B cell (primary cell): ENCODE measurements around the gene CUL5. TPM values are rescaled to one million over a fixed set of nuclear protein-coding genes. Genes with fewer than 3 reads are reported as not detected.

ENCODE experiments used
- ATAC-seq: fragments of 200-7000 bp; cut with Tn5 transposase; one replicate; pipeline ENCODE4 v1.10.0; 2021; ENCODE audit warnings: low read depth, mild to moderate bottlenecking, moderate number of reproducible peaks, moderate library complexity
- CTCF ChIA-PET: fragments of 350-600 bp; sonication (Branson Sonifier 250); formaldehyde crosslinking; loops from one replicate; lab custom pipeline; 2021; ENCODE audit warnings: antibody characterized with exemption, inconsistent platforms; lab: Charles Lee
- POLR2A ChIA-PET: fragments of 350-600 bp; sonication (Branson Sonifier 250); formaldehyde crosslinking; loops from one replicate; lab custom pipeline; 2021; ENCODE audit warnings: antibody characterized with exemption; lab: Charles Lee
- DNase-seq: peaks from one replicate; pipeline ENCODE4 v3.0.0; 2013
- H2AFZ ChIP-seq: 2 replicates; pipeline ENCODE4 v1.6.1; 2012; ENCODE audit warnings: mild to moderate bottlenecking, low read depth, low read length; ENCODE audit not compliant: insufficient read depth, poor library complexity, severe bottlenecking
- H3K27ac ChIP-seq, 2 donors: 1 replicate in 1 of 2; 2 replicates in 1 of 2; pipeline ENCODE4 v1.5.1; 2012 to 2013; ENCODE audit warnings: low read length in 2 of 2, mild to moderate bottlenecking in 2 of 2, moderate library complexity in 1 of 2
- H3K27me3 ChIP-seq, 4 experiments: fragments of 200-600 bp in 1 of 4; sonication (generic) in 1 of 4; replicated peaks in 1 of 4; 1 replicate in 2 of 4; 2 replicates in 2 of 4; pipeline versions ENCODE4 v1.6.1 to v1.7.0; 2013 to 2016; ENCODE audit warnings: low read length in 3 of 4, mild to moderate bottlenecking in 2 of 4, mixed read lengths in 1 of 4, moderate library complexity in 1 of 4; ENCODE audit not compliant: insufficient read depth in 4 of 4, control insufficient read depth in 3 of 4; ENCODE audit errors: control extremely low read depth in 1 of 4
- H3K36me3 ChIP-seq, 2 experiments: replicated peaks in 1 of 2; 1 replicate in 1 of 2; 2 replicates in 1 of 2; pipeline versions ENCODE4 v1.6.1 to v1.7.1; 2013; ENCODE audit warnings: low read length in 1 of 2; ENCODE audit not compliant: insufficient read depth in 2 of 2, control insufficient read depth in 1 of 2; ENCODE audit errors: control extremely low read depth in 1 of 2, extremely low read depth in 1 of 2
- H3K4me1 ChIP-seq, 2 donors: fragments of 200-600 bp in 1 of 2; sonication (generic) in 1 of 2; 1 replicate in 1 of 2; 2 replicates in 1 of 2; pipeline versions ENCODE4 v1.5.1 to v1.6.1; 2013 to 2017; ENCODE audit warnings: low read length in 2 of 2; ENCODE audit not compliant: control insufficient read depth in 2 of 2, insufficient read depth in 2 of 2
- H3K4me2 ChIP-seq: replicated peaks from 2 replicates; pipeline ENCODE3; 2012; ENCODE audit warnings: mild to moderate bottlenecking, low read depth, low read length; ENCODE audit not compliant: poor library complexity, severe bottlenecking
- H3K4me3 ChIP-seq, 5 experiments: fragments of 200-600 bp in 1 of 5; sonication (generic) in 1 of 5; 1 replicate in 3 of 5; 2 replicates in 2 of 5; pipeline versions ENCODE4 v1.5.1 to v1.7.0; 2011 to 2016; ENCODE audit warnings: low read length in 4 of 5, mild to moderate bottlenecking in 4 of 5, low read depth in 2 of 5, control low read depth in 1 of 5, moderate library complexity in 1 of 5; ENCODE audit not compliant: insufficient read depth in 1 of 5; ENCODE audit errors: control extremely low read depth in 1 of 5, extremely low read depth in 1 of 5
- H3K79me2 ChIP-seq: fragments of 200-600 bp; sonication (generic); one replicate; pipeline ENCODE4 v1.6.0; 2016; ENCODE audit warnings: low read length; ENCODE audit not compliant: control insufficient read depth, insufficient read depth
- H3K9ac ChIP-seq: fragments of 200-600 bp; sonication (generic); 2 replicates; pipeline ENCODE4 v1.6.1; 2017; ENCODE audit warnings: mild to moderate bottlenecking, low read length, moderate library complexity
- H3K9me3 ChIP-seq, 3 donors: one replicate each; pipeline versions ENCODE4 v1.6.1 to v1.7.1; 2013; ENCODE audit warnings: low read length in 2 of 3; ENCODE audit not compliant: control insufficient read depth in 2 of 3, insufficient read depth in 1 of 3; ENCODE audit errors: control extremely low read depth in 1 of 3
- H4K20me1 ChIP-seq: 2 replicates; pipeline ENCODE4 v1.6.0; 2012; ENCODE audit warnings: mild to moderate bottlenecking, low read length; ENCODE audit not compliant: insufficient read depth, control insufficient read depth, poor library complexity, severe bottlenecking
- H3K27ac Mint-ChIP-seq: one replicate; pipeline ENCODE4 v1.8.0; 2021; ENCODE audit warnings: mixed read lengths
- H3K27me3 Mint-ChIP-seq: one replicate; pipeline ENCODE4 v1.8.0; 2021; ENCODE audit warnings: mixed read lengths
- H3K4me1 Mint-ChIP-seq: one replicate; pipeline ENCODE4 v1.8.0; 2021; ENCODE audit warnings: mixed read lengths
- H3K4me3 Mint-ChIP-seq: one replicate; pipeline ENCODE4 v1.8.0; 2021; ENCODE audit warnings: mixed read lengths
- H3K9me3 Mint-ChIP-seq: one replicate; pipeline ENCODE4 v1.8.0; 2022; ENCODE audit warnings: mixed read lengths; ENCODE audit not compliant: insufficient read depth
- EZH2 ChIP-seq: IDR thresholded peaks from 2 replicates; pipeline ENCODE4 v1.6.1; 2012; ENCODE audit warnings: borderline replicate concordance, low read depth, mild to moderate bottlenecking, moderate library complexity, low read length; ENCODE audit not compliant: insufficient read depth, poor library complexity, severe bottlenecking
- WGBS: methylation state at CpG from one replicate; pipeline ENCODE4 v1.1.5; 2013; ENCODE audit warnings: missing lambda C conversion rate; ENCODE audit not compliant: insufficient coverage; 5-methylcytosine and 5-hydroxymethylcytosine counted together
- intact Hi-C: fragments of 100-400 bp; cut with micrococcal nuclease; formaldehyde crosslinking; loops from one replicate; pipeline ENCODE4 v1.10.0; 2022
- polyA plus RNA-seq: library from polyadenylated mRNA; depleted of rRNA; stranded (reverse); fragments of >200 nt; gene quantifications from 2 replicates; pipeline ENCODE4 v1.2.3, GENCODE V29; 2012
- total RNA-seq, 2 donors: library from RNA; stranded (reverse); fragments of 120-200 nt in 1 of 2; gene quantifications; 1 replicate in 1 of 2; 2 replicates in 1 of 2; pipeline versions ENCODE4 v1.2.3 to v1.2.4, GENCODE V29; 2013 to 2022
- TF ChIP-seq, protein P1 (sequence below): fragments of 200-600 bp; IDR thresholded peaks from one replicate; pipeline ENCODE4 v1.8.0; 2022; ENCODE audit warnings: antibody characterized with exemption, mild to moderate bottlenecking

The CUL5 gene
- total and polyA plus RNA-seq, 2 donors (not counting 1 experiment from before 2014, with no cell fraction given): 29.4 to 44.1 TPM

GRCh38 chr11:107969219-107969618 lies 39.5 kb upstream of the CUL5 start:
- ATAC-seq: no peak
- Histone ChIP-seq H2AFZ (no peak overlapping the region), H3K9me3 (no peaks in the 10 kb centered on the region), H3K4me1 (no peaks in the 10 kb centered on the region), H3K9ac (no peak overlapping the region), H3K79me2 (no peaks in the 10 kb centered on the region), H4K20me1 (no peaks in the 10 kb centered on the region), H3K27ac (no peak overlapping the region), H3K4me3 (no peak overlapping the region), H3K27me3 (no peaks in the 10 kb centered on the region), H3K36me3 (no peaks in the 10 kb centered on the region), H3K4me2 (no peak overlapping the region)
- H3K9me3 Mint-ChIP-seq: no peaks in the 10 kb centered on the region
- no peak overlapping the region for H3K4me3 Mint-ChIP-seq
- H3K4me1 Mint-ChIP-seq: no peaks in the 10 kb centered on the region
- intact Hi-C loops: no loop called here
- no peaks in the 10 kb centered on the region for H3K27me3 Mint-ChIP-seq
- no peak overlapping the region for H3K27ac Mint-ChIP-seq
- no peak for TF ChIP-seq EZH2
- TF ChIP-seq, protein P1, sequence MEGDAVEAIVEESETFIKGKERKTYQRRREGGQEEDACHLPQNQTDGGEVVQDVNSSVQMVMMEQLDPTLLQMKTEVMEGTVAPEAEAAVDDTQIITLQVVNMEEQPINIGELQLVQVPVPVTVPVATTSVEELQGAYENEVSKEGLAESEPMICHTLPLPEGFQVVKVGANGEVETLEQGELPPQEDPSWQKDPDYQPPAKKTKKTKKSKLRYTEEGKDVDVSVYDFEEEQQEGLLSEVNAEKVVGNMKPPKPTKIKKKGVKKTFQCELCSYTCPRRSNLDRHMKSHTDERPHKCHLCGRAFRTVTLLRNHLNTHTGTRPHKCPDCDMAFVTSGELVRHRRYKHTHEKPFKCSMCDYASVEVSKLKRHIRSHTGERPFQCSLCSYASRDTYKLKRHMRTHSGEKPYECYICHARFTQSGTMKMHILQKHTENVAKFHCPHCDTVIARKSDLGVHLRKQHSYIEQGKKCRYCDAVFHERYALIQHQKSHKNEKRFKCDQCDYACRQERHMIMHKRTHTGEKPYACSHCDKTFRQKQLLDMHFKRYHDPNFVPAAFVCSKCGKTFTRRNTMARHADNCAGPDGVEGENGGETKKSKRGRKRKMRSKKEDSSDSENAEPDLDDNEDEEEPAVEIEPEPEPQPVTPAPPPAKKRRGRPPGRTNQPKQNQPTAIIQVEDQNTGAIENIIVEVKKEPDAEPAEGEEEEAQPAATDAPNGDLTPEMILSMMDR: no peak
- POLR2A ChIA-PET: no interaction called here
- DNase-seq: no peak
- CTCF ChIA-PET: no interaction called here

- POLR2A ChIA-PET: no interaction called here
- no peak overlapping the region for H2AFZ ChIP-seq
- no peaks in the 10 kb centered on the region for H3K36me3 ChIP-seq
- WGBS: 93% methylated on average over 4 of the region's 5 CpGs
- Mint-ChIP-seq H3K4me3 (no peak overlapping the region), H3K9me3 (no peaks in the 10 kb centered on the region), H3K4me1 (no peaks in the 10 kb centered on the region), H3K27ac (no peak overlapping the region), H3K27me3 (no peaks in the 10 kb centered on the region)
- no peaks in the 10 kb centered on the region for H3K9me3 ChIP-seq
- no peaks in the 10 kb centered on the region for H3K79me2 ChIP-seq
- no peaks in the 10 kb centered on the region for H3K27me3 ChIP-seq
- ATAC-seq (no peak), DNase-seq (no peak)
- no peaks in the 10 kb centered on the region for H3K4me1 ChIP-seq
- no peak overlapping the region for H3K9ac ChIP-seq
- no peak overlapping the region for H3K27ac ChIP-seq
- H3K4me3 ChIP-seq: no peak overlapping the region
- CTCF ChIA-PET: no interaction called here
- no peak overlapping the region for H3K4me2 ChIP-seq
- intact Hi-C loops: no loop called here
- no peaks in the 10 kb centered on the region for H4K20me1 ChIP-seq
- TF ChIP-seq EZH2: no peak
- TF ChIP-seq, protein P1: no peak
Observed at GRCh38 chr11:107970049-107970448, 38.6 kb upstream of the CUL5 start.
